GM12874 (cell line): ENCODE data around the gene ITM2C.

ENCODE experiments used
- CTCF ChIP-seq: IDR thresholded peaks from 2 replicates; pipeline ENCODE4 v1.5.1; 2011; ENCODE audit warnings: low read depth, mild to moderate bottlenecking, control low read depth, low read length, moderate library complexity; ENCODE audit not compliant: insufficient read depth

Gene ITM2C

DNA sequence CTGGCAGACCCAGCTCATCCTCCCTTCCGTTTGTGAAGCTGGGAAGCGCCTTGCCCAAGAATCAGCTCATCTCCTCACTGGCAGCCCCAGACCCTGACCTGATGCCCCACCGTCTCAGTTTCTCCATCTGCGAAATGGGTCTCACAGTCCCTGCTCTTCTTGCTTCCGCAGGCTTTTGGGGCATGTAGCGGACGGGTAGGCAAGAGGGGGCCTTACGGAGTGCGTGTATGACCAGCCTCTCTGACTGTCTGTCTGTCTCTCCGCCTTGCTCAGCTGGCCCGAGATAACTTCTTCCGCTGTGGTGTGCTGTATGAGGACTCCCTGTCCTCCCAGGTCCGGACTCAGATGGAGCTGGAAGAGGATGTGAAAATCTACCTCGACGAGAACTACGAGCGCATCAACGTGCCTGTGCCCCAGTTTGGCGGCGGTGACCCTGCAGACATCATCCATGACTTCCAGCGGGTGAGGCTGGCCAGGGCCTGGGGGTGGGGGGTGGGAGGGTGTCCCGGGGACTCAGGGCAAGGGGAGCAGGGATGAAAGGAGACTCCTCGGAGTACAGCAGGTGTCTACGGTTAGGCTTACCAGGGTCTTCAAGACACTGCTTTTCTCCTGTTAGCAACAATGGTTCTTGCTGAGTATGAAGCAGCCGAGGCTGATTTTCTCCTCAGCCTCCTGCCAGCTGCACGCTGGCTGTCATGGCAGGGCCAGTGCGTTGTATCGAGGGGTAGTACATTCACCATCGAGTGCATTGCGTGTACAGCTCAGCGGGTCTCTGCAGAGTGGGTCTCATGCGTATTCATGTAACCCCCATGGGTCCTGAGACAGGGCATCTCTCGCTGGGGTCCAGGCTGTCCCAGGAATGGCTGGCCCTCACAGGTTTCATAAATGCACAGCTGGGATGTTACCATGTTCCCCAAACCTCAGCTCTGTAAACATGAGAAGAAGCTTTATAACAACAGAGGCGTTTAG lies 10.9 kb downstream of the ITM2C start:
- TF ChIP-seq CTCF: no peak

- no peak for TF ChIP-seq CTCF
Measured at GRCh38 chr2:230877116-230877758, 12.5 kb downstream of the ITM2C start.

DNA sequence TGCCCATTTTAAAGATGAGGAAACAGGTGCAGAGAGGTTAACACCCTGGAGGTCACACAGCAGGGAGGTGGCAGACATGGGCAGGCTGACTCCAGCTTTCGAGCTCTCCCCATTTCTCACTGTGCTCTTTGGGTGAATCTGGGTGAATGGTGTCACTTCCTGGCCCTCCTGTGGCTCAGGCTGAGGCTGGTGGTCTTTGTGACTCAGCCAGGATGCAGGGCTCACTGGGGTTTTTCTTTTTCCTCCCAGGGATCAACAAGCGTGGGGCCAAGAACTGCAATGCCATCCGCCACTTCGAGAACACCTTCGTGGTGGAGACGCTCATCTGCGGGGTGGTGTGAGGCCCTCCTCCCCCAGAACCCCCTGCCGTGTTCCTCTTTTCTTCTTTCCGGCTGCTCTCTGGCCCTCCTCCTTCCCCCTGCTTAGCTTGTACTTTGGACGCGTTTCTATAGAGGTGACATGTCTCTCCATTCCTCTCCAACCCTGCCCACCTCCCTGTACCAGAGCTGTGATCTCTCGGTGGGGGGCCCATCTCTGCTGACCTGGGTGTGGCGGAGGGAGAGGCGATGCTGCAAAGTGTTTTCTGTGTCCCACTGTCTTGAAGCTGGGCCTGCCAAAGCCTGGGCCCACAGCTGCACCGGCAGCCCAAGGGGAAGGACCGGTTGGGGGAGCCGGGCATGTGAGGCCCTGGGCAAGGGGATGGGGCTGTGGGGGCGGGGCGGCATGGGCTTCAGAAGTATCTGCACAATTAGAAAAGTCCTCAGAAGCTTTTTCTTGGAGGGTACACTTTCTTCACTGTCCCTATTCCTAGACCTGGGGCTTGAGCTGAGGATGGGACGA lies 13.2 kb downstream of the ITM2C start:
- TF ChIP-seq CTCF: no peak

GRCh38 chr2:230878599-230879188 lies 14.0 kb downstream of the ITM2C start:
- TF ChIP-seq CTCF: no peak

- no peak for TF ChIP-seq CTCF
Measured at GRCh38 chr2:230879271-230879882, 14.6 kb downstream of the ITM2C start.

DNA sequence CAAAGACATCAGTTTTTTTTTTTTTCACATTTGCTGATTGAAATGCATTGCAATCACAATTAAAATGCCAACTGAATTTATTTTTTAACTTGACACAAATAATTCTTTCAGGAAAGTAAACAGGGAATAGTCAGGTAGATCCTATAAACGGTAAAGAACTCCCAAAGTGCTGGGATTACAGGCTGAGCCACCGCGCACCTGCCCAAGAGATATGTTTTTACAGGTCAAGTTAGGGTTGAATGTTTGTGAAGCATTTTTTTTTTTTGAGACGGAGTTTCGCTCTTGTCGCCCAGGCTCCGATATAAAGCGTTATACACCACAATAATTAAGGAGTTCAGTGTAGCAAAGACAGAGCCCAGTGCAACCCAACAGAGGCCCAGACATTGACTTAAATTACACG lies 15.1 kb downstream of the ITM2C start:
- no peak for TF ChIP-seq CTCF
